ENCODE measurements around the gene ENDOV.

The ENDOV gene

GRCh38 chr17:80458016-80458415 is 43.0 kb downstream of the ENDOV start:
- TF ChIP-seq RAD21 (IDR thresholded peaks at IDR 0.05; ENCODE audit: low read depth), result no peak
- TF ChIP-seq, protein P1, sequence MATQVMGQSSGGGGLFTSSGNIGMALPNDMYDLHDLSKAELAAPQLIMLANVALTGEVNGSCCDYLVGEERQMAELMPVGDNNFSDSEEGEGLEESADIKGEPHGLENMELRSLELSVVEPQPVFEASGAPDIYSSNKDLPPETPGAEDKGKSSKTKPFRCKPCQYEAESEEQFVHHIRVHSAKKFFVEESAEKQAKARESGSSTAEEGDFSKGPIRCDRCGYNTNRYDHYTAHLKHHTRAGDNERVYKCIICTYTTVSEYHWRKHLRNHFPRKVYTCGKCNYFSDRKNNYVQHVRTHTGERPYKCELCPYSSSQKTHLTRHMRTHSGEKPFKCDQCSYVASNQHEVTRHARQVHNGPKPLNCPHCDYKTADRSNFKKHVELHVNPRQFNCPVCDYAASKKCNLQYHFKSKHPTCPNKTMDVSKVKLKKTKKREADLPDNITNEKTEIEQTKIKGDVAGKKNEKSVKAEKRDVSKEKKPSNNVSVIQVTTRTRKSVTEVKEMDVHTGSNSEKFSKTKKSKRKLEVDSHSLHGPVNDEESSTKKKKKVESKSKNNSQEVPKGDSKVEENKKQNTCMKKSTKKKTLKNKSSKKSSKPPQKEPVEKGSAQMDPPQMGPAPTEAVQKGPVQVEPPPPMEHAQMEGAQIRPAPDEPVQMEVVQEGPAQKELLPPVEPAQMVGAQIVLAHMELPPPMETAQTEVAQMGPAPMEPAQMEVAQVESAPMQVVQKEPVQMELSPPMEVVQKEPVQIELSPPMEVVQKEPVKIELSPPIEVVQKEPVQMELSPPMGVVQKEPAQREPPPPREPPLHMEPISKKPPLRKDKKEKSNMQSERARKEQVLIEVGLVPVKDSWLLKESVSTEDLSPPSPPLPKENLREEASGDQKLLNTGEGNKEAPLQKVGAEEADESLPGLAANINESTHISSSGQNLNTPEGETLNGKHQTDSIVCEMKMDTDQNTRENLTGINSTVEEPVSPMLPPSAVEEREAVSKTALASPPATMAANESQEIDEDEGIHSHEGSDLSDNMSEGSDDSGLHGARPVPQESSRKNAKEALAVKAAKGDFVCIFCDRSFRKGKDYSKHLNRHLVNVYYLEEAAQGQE (IDR thresholded peaks at IDR 0.05; ENCODE audit: low read depth), result no peak
- TF ChIP-seq TAF1 (IDR thresholded peaks at IDR 0.05; ENCODE audit: low read depth), result no peak
- no peak for TF ChIP-seq EGR1 (IDR thresholded peaks at IDR 0.05)
- TF ChIP-seq MAX (IDR thresholded peaks at IDR 0.05), result no peak
- no peak for TF ChIP-seq NFIC (IDR thresholded peaks at IDR 0.05)

DNA sequence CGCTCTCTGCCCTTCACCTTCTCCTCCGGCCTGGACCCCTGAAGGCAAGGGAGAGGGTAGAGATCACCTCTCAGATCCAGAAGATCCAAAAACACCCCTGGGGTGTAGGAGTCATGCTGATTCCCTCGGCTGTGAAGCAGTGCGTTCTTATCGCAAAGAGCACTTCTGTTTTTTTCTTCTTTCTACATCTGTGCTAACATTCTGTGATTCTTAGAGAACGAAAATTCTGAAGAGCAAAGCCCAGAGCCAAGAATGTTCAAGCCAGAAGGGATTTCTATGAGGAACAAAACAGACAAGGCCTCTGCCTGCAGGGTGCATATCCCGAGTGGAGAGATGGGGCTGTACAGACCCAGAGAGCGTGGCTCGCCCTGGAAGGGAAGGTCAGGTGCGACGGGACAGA is 44.3 kb downstream of the ENDOV start:
- no peak for TF ChIP-seq FOXM1 (IDR thresholded peaks at IDR 0.05; ENCODE audit: borderline replicate concordance, low read depth)
- no peak for TF ChIP-seq TAF1 (IDR thresholded peaks at IDR 0.05; ENCODE audit: low read depth)
- TF ChIP-seq ZBTB7A (IDR thresholded peaks at IDR 0.05; ENCODE audit: low read depth), result no peak
- TF ChIP-seq USF1 (IDR thresholded peaks at IDR 0.05), result no peak
- TF ChIP-seq YY1 (IDR thresholded peaks at IDR 0.05; ENCODE audit: low read depth), result no peak

- TF ChIP-seq, protein P1 (IDR thresholded peaks at IDR 0.05; ENCODE audit: low read depth), result no peak
- no peak for TF ChIP-seq FOXM1 (IDR thresholded peaks at IDR 0.05; ENCODE audit: borderline replicate concordance, low read depth)
- TF ChIP-seq YY1 (IDR thresholded peaks at IDR 0.05; ENCODE audit: low read depth), result no peak
- 0 out of 2 replicates have a peak, but pooled peaks have one; percentile 13 for TF ChIP-seq USF1 (IDR thresholded peaks at IDR 0.05)
Observed at GRCh38 chr17:80460429-80460834, 45.5 kb downstream of the ENDOV start.

DNA sequence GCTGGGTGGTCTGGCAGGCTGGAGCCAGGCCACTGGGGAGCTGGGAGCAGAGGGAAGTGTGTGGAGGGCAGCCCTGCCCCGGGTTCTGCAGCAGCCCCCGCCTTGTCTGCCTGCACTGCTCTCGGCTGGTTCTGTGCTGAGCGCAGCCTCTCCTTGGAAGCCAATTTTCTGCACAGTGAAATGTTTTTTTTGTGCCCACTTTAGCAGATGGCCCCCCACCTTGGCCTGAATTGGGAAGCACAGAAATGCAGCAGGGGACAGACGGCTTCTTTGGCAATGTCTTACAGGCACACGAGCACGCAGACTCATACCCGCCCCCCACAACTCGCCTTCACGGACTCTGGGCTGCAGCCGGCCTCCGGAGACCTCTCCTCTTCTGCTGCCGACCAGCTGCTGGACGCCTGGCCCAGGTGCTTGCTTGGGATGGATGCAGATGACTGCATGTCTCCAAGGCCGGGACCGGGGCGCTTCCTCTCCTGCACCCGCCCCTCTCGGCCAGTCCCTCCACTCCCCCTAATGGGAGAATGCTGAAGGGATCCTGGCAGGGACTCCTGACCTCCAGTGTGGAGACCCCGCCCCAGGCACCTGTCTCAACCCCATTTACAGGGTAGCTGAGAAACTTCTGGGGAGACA is 46.7 kb downstream of the ENDOV start:
- no peak for TF ChIP-seq MAX (IDR thresholded peaks at IDR 0.05)
- TF ChIP-seq EP300 (IDR thresholded peaks at IDR 0.05; ENCODE audit: borderline replicate concordance), result no peak
- TF ChIP-seq YY1 (IDR thresholded peaks at IDR 0.05; ENCODE audit: low read depth), result no peak
- no peak for TF ChIP-seq TAF1 (IDR thresholded peaks at IDR 0.05; ENCODE audit: low read depth)
- TF ChIP-seq NFIC (IDR thresholded peaks at IDR 0.05), result no peak
- TF ChIP-seq RAD21 (IDR thresholded peaks at IDR 0.05; ENCODE audit: low read depth), result no peak
- TF ChIP-seq, protein P1 (IDR thresholded peaks at IDR 0.05; ENCODE audit: low read depth), result no peak
- TF ChIP-seq ZBTB7A (IDR thresholded peaks at IDR 0.05; ENCODE audit: low read depth), result no peak
- no peak for TF ChIP-seq CEBPB (IDR thresholded peaks at IDR 0.05)

GRCh38 chr17:80463784-80464400 is 48.9 kb downstream of the ENDOV start:
- TF ChIP-seq NFIC (IDR thresholded peaks at IDR 0.05), result no peak
- no peak for TF ChIP-seq TCF12 (IDR thresholded peaks at IDR 0.05; ENCODE audit: low read depth)
- TF ChIP-seq, protein P1 (IDR thresholded peaks at IDR 0.05; ENCODE audit: low read depth), result no peak
- no peak for TF ChIP-seq EGR1 (IDR thresholded peaks at IDR 0.05)
- TF ChIP-seq FOXM1 (IDR thresholded peaks at IDR 0.05; ENCODE audit: borderline replicate concordance, low read depth), result no peak
- no peak for TF ChIP-seq CEBPB (IDR thresholded peaks at IDR 0.05)
- TF ChIP-seq USF1 (IDR thresholded peaks at IDR 0.05), result no peak
- TF ChIP-seq TAF1 (IDR thresholded peaks at IDR 0.05; ENCODE audit: low read depth), result no peak
- no peak for TF ChIP-seq EP300 (IDR thresholded peaks at IDR 0.05; ENCODE audit: borderline replicate concordance)
- TF ChIP-seq TEAD4 (IDR thresholded peaks at IDR 0.05), result no peak
- TF ChIP-seq MAX (IDR thresholded peaks at IDR 0.05), result no peak
- no peak for TF ChIP-seq ZBTB7A (IDR thresholded peaks at IDR 0.05; ENCODE audit: low read depth)
- TF ChIP-seq RAD21 (IDR thresholded peaks at IDR 0.05; ENCODE audit: low read depth), result no peak
- TF ChIP-seq YY1 (IDR thresholded peaks at IDR 0.05; ENCODE audit: low read depth), result no peak
- TF ChIP-seq CREB1 (IDR thresholded peaks at IDR 0.05; ENCODE audit: low read depth), result no peak

Data from Ishikawa (cell line).